T-helper 17 cell (primary cell): ENCODE data around the gene LRRC8C. TPM values are rescaled to one million over a fixed set of nuclear protein-coding genes. Genes with fewer than 3 reads are reported as not detected.
A peak's percentile ranks its signal among the peaks of the same experiment; 100 is the strongest.
"Not testable (repeated sequence)": the region's sequence is repeated elsewhere in the genome, so short reads cannot be mapped to it uniquely, and the experiment has no call there.

Experiments used
- ATAC-seq: fragments of 150-1000 bp; cut with Tn5 transposase; 2 replicates; pipeline ENCODE4 v1.10.0; 2021; ENCODE audit warnings: mild to moderate bottlenecking, moderate library complexity
- DNase-seq, 3 donors: peaks; one replicate each; pipeline versions ENCODE4 v3.0.0 to v3.0.0-alpha.2; 2020 to 2021
- H3K9me3 ChIP-seq: one replicate; pipeline ENCODE4 v1.7.0; 2013; ENCODE audit warnings: low read length, mild to moderate bottlenecking; ENCODE audit not compliant: control insufficient read depth, poor library complexity, severe bottlenecking
- H3K27ac Mint-ChIP-seq: one replicate; pipeline ENCODE4 v1.8.0; 2022; ENCODE audit warnings: mild to moderate bottlenecking, moderate library complexity, mixed read lengths
- H3K27me3 Mint-ChIP-seq: one replicate; pipeline ENCODE4 v1.8.0; 2022; ENCODE audit warnings: mixed read lengths
- H3K36me3 Mint-ChIP-seq: one replicate; pipeline ENCODE4 v1.8.0; 2022; ENCODE audit warnings: low read depth, mixed read lengths
- H3K4me1 Mint-ChIP-seq: one replicate; pipeline ENCODE4 v1.8.0; 2022; ENCODE audit warnings: mild to moderate bottlenecking, mixed read lengths
- H3K4me3 Mint-ChIP-seq: one replicate; pipeline ENCODE4 v1.8.0; 2022; ENCODE audit warnings: mild to moderate bottlenecking, moderate library complexity, mixed read lengths
- total RNA-seq, 4 donors: library from RNA in 2 of 4; stranded (reverse) in 2 of 4; gene quantifications; one replicate each; pipeline ENCODE4 v1.2.3 and lab custom pipeline; 2022 to 2026

LRRC8C gene
- total RNA-seq, 2 donors from 2014 or later, result 46.0 to 52.4 TPM

- peaks cover 7% of the 10 kb centered on the region for H3K36me3 Mint-ChIP-seq
- ATAC-seq (no peak), DNase-seq (no peak)
- peak overlapping the region; percentile 59 for H3K4me3 Mint-ChIP-seq
- peak overlapping the region; percentile 89 for H3K27ac Mint-ChIP-seq
- no peaks in the 10 kb centered on the region for H3K27me3 Mint-ChIP-seq
- H3K9me3 ChIP-seq, result no peaks in the 10 kb centered on the region
- peaks cover 49% of the 10 kb centered on the region for H3K4me1 Mint-ChIP-seq
Observed at GRCh38 chr1:89698020-89698560, 65.2 kb downstream of the LRRC8C start.

GRCh38 chr1:89698624-89699023 lies 65.7 kb downstream of the LRRC8C start:
- Mint-ChIP-seq H3K4me1 (peaks cover 51% of the 10 kb centered on the region), H3K27ac (peak overlapping the region; percentile 89), H3K4me3 (peak overlapping the region; percentile 78), H3K27me3 (no peaks in the 10 kb centered on the region), H3K36me3 (peaks cover 7% of the 10 kb centered on the region)
- DNase-seq (no peak), ATAC-seq (peak; percentile 34)
- H3K9me3 ChIP-seq, result no peaks in the 10 kb centered on the region

GRCh38 chr1:89699451-89699986 lies 66.6 kb downstream of the LRRC8C start:
- peak overlapping the region; percentile 89 for H3K27ac Mint-ChIP-seq

GRCh38 chr1:89701746-89702241 lies 68.9 kb downstream of the LRRC8C start:
- Mint-ChIP-seq H3K4me1 (peaks cover 40% of the 10 kb centered on the region), H3K36me3 (peaks cover 5% of the 10 kb centered on the region), H3K27me3 (no peaks in the 10 kb centered on the region), H3K27ac (peak overlapping the region; percentile 88), H3K4me3 (no peak overlapping the region)
- DNase-seq (no peak), ATAC-seq (no peak)
- no peaks in the 10 kb centered on the region for H3K9me3 ChIP-seq

More at GRCh38 chr1:89699451-89699986, 66.6 kb downstream of the LRRC8C start:
- Mint-ChIP-seq H3K4me1 (peaks cover 50% of the 10 kb centered on the region), H3K36me3 (peaks cover 5% of the 10 kb centered on the region), H3K27me3 (no peaks in the 10 kb centered on the region), H3K4me3 (peak overlapping the region; percentile 78)
- no peaks in the 10 kb centered on the region for H3K9me3 ChIP-seq
- ATAC-seq, result no peak
- no peak for DNase-seq

- no peaks in the 10 kb centered on the region for H3K9me3 ChIP-seq
- Mint-ChIP-seq H3K27ac (peak overlapping the region; percentile 88), H3K36me3 (peaks cover 5% of the 10 kb centered on the region), H3K4me1 (peaks cover 39% of the 10 kb centered on the region), H3K4me3 (no peak overlapping the region), H3K27me3 (no peaks in the 10 kb centered on the region)
- no peak for ATAC-seq
- DNase-seq, result no peak
Observed at GRCh38 chr1:89702520-89703045, 69.7 kb downstream of the LRRC8C start.

- no peak for DNase-seq
- ATAC-seq, result no peak
- H3K36me3 Mint-ChIP-seq, result peaks cover 7% of the 10 kb centered on the region
- no peaks in the 10 kb centered on the region for H3K9me3 ChIP-seq
- no peak overlapping the region for H3K4me3 Mint-ChIP-seq
- H3K27ac Mint-ChIP-seq, result peak overlapping the region; percentile 88
- H3K4me1 Mint-ChIP-seq, result peaks cover 36% of the 10 kb centered on the region
- H3K27me3 Mint-ChIP-seq, result no peaks in the 10 kb centered on the region
Observed at GRCh38 chr1:89703469-89703868, 70.5 kb downstream of the LRRC8C start.

- H3K4me1 Mint-ChIP-seq, result peaks cover 36% of the 10 kb centered on the region
- peaks cover 11% of the 10 kb centered on the region for H3K36me3 Mint-ChIP-seq
- H3K27me3 Mint-ChIP-seq, result no peaks in the 10 kb centered on the region
- DNase-seq (no peak), ATAC-seq (no peak)
- no peak overlapping the region for H3K4me3 Mint-ChIP-seq
- H3K27ac Mint-ChIP-seq, result no peak overlapping the region
- no peaks in the 10 kb centered on the region for H3K9me3 ChIP-seq
Observed at GRCh38 chr1:89704014-89704413, 71.1 kb downstream of the LRRC8C start.

- not testable (repeated sequence) for H3K9me3 ChIP-seq, H3K27ac Mint-ChIP-seq, H3K27me3 Mint-ChIP-seq, H3K4me3 Mint-ChIP-seq, ATAC-seq, DNase-seq
- Mint-ChIP-seq H3K4me1 (peaks cover 30% of the 10 kb centered on the region), H3K36me3 (peaks cover 11% of the 10 kb centered on the region)
Observed at GRCh38 chr1:89704885-89705284, 72.0 kb downstream of the LRRC8C start.

GRCh38 chr1:89705901-89706699 lies 73.2 kb downstream of the LRRC8C start:
- Mint-ChIP-seq H3K27me3 (no peaks in the 10 kb centered on the region), H3K4me3 (no peak overlapping the region), H3K36me3 (peaks cover 7% of the 10 kb centered on the region), H3K4me1 (peaks cover 27% of the 10 kb centered on the region), H3K27ac (no peak overlapping the region)
- DNase-seq (no peak), ATAC-seq (no peak)
- H3K9me3 ChIP-seq, result no peaks in the 10 kb centered on the region

- DNase-seq (no peak), ATAC-seq (no peak)
- no peaks in the 10 kb centered on the region for H3K9me3 ChIP-seq
- peaks cover 7% of the 10 kb centered on the region for H3K36me3 Mint-ChIP-seq
- peaks cover 25% of the 10 kb centered on the region for H3K4me1 Mint-ChIP-seq
- H3K27ac Mint-ChIP-seq, result peak overlapping the region; percentile 35
- H3K27me3 Mint-ChIP-seq, result no peaks in the 10 kb centered on the region
- H3K4me3 Mint-ChIP-seq, result no peak overlapping the region
Observed at GRCh38 chr1:89706700-89707012, 73.7 kb downstream of the LRRC8C start.

GRCh38 chr1:89708751-89709375 lies 75.9 kb downstream of the LRRC8C start:
- peak overlapping the region; percentile 35 for H3K27ac Mint-ChIP-seq
- H3K36me3 Mint-ChIP-seq, result peaks cover 11% of the 10 kb centered on the region
- H3K27me3 Mint-ChIP-seq, result no peaks in the 10 kb centered on the region
- ATAC-seq (no peak), DNase-seq (no peak)
- H3K4me1 Mint-ChIP-seq, result peaks cover 21% of the 10 kb centered on the region
- H3K4me3 Mint-ChIP-seq, result no peak overlapping the region
- no peaks in the 10 kb centered on the region for H3K9me3 ChIP-seq

- Mint-ChIP-seq H3K27me3 (no peaks in the 10 kb centered on the region), H3K27ac (no peak overlapping the region), H3K4me3 (no peak overlapping the region), H3K4me1 (peaks cover 30% of the 10 kb centered on the region), H3K36me3 (peaks cover 11% of the 10 kb centered on the region)
- DNase-seq, result no peak
- no peak for ATAC-seq
- no peaks in the 10 kb centered on the region for H3K9me3 ChIP-seq
Observed at GRCh38 chr1:89710498-89711139, 77.7 kb downstream of the LRRC8C start.
